ENCODE data around the gene CAPN2.

DNA sequence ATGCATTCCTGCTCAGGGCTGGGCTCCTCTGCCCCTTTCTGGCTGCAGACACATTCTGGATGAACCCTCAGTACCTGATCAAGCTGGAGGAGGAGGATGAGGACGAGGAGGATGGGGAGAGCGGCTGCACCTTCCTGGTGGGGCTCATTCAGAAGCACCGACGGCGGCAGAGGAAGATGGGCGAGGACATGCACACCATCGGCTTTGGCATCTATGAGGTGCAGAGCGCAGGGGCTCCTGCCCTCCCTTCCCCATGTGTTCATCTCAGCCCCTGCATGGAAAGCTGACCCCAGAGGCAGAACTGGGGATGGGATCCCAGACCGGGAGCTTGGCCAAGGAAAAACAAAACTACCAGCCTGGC lies 43.1 kb downstream of the CAPN2 start:
- TF ChIP-seq, protein P1, sequence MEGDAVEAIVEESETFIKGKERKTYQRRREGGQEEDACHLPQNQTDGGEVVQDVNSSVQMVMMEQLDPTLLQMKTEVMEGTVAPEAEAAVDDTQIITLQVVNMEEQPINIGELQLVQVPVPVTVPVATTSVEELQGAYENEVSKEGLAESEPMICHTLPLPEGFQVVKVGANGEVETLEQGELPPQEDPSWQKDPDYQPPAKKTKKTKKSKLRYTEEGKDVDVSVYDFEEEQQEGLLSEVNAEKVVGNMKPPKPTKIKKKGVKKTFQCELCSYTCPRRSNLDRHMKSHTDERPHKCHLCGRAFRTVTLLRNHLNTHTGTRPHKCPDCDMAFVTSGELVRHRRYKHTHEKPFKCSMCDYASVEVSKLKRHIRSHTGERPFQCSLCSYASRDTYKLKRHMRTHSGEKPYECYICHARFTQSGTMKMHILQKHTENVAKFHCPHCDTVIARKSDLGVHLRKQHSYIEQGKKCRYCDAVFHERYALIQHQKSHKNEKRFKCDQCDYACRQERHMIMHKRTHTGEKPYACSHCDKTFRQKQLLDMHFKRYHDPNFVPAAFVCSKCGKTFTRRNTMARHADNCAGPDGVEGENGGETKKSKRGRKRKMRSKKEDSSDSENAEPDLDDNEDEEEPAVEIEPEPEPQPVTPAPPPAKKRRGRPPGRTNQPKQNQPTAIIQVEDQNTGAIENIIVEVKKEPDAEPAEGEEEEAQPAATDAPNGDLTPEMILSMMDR (IDR thresholded peaks at IDR 0.05) = no peak
- TF ChIP-seq POLR2A (IDR thresholded peaks at IDR 0.05) = no peak
